Aorta (tissue), 5 donors: Measurements from ENCODE around the gene TLE4. TPM values are rescaled to one million over a fixed set of nuclear protein-coding genes. Genes with fewer than 3 reads are reported as not detected.
A peak's percentile ranks its signal among the peaks of the same experiment; 100 is the strongest.

Source experiments
- ATAC-seq: fragments of 200-7000 bp; cut with Tn5 transposase; one replicate; pipeline ENCODE4 v1.9.1; 2022; ENCODE audit warnings: moderate library complexity; ENCODE audit not compliant: low FRiP score
- DNase-seq, 2 donors: peaks; one replicate each; pipeline ENCODE4 v3.0.0-alpha.2; 2020
- H3K27ac ChIP-seq, 2 donors: one replicate each; pipeline ENCODE4 v1.5.1; 2013; ENCODE audit warnings: low read length in 2 of 2, mild to moderate bottlenecking in 2 of 2, moderate library complexity in 2 of 2, control low read depth in 1 of 2, inconsistent platforms in 1 of 2, low read depth in 1 of 2
- H3K27me3 ChIP-seq, 2 donors: one replicate each; pipeline ENCODE4 v1.6.1; 2013; ENCODE audit warnings: control low read depth in 1 of 2, low read length in 1 of 2, mild to moderate bottlenecking in 1 of 2, moderate library complexity in 1 of 2; ENCODE audit not compliant: insufficient read depth in 2 of 2, control insufficient read depth in 1 of 2
- H3K36me3 ChIP-seq, 2 donors: one replicate each; pipeline ENCODE4 v1.6.1; 2013; ENCODE audit warnings: control low read depth in 1 of 2, low read length in 1 of 2, mild to moderate bottlenecking in 1 of 2; ENCODE audit not compliant: insufficient read depth in 2 of 2, control insufficient read depth in 1 of 2
- H3K4me1 ChIP-seq, 2 donors: one replicate each; pipeline ENCODE4 v1.6.1; 2013; ENCODE audit warnings: low read length in 2 of 2, control low read depth in 1 of 2, mild to moderate bottlenecking in 1 of 2, moderate library complexity in 1 of 2; ENCODE audit not compliant: insufficient read depth in 2 of 2, control insufficient read depth in 1 of 2
- H3K4me3 ChIP-seq, 2 donors: one replicate each; pipeline ENCODE4 v1.5.1; 2013; ENCODE audit warnings: low read length in 2 of 2, control low read depth in 1 of 2, mild to moderate bottlenecking in 1 of 2
- H3K9me3 ChIP-seq: one replicate; pipeline ENCODE4 v1.6.1; 2013; ENCODE audit warnings: mild to moderate bottlenecking, low read length; ENCODE audit not compliant: control insufficient read depth
- WGBS, 2 donors: extraction: QIAGEN DNeasy Blood & Tissue Kit; methylation state at CpG; one replicate each; pipeline ENCODE4 v1.1.7; 2013; 5-methylcytosine and 5-hydroxymethylcytosine counted together
- intact Hi-C, 2 donors: fragments of 100-400 bp; cut with DNase I; formaldehyde crosslinking; loops; one replicate each; pipeline versions ENCODE4 v1.14.2 to v1.15.0; 2022
- polyA plus RNA-seq, 2 donors: library from polyadenylated mRNA; stranded (reverse); fragments of 200-250 nt; gene quantifications; one replicate each; pipeline ENCODE4 v1.2.3, GENCODE V29; 2013
- total RNA-seq, 2 donors: library from RNA; stranded (reverse); fragmentation: NEBNext Ultra II Directional; extraction: Animal tissue kit (Norgen Biotek cat#: 25700); gene quantifications; one replicate each; pipeline ENCODE4 v1.2.1, GENCODE V29; 2021
- donor health status: healthy with polysubstance abuse.
- donor health status: Bipolar disorder and iron deficiency.
- donor health status: DM: no; HTN: no; CAD: no.
- donor health status: DM: no; HTN: no; CAD: no.
- donor health status: DM: yes; HTN: yes; CAD: no.

Gene TLE4
- total and polyA plus RNA-seq, 4 donors, result 6.0 to 38.3 (median 22.3) TPM

- WGBS, 2 donors, result 89 to 90% methylated on average over 10 of the region's 10 CpGs
- DNase-seq (peak in 1 of 2 donors; percentile 81), ATAC-seq (peak; percentile 65)
- H3K27me3 ChIP-seq, result peaks cover 0 to 2% of the 10 kb centered on the region in 2 donors
- H3K36me3 ChIP-seq, result peaks cover 0 to 4% of the 10 kb centered on the region in 2 donors
- intact Hi-C loops, result no loop called here
- no peaks in the 10 kb centered on the region for H3K9me3 ChIP-seq
- no peaks in the 10 kb centered on the region for H3K4me1 ChIP-seq
- H3K4me3 ChIP-seq, result no peak overlapping the region
- no peak overlapping the region for H3K27ac ChIP-seq
Observed at GRCh38 chr9:79583952-79584654, 12.3 kb downstream of the TLE4 start.

- 82 to 86% methylated on average over 2 of the region's 2 CpGs for WGBS, 2 donors
- H3K27ac ChIP-seq, result no peak overlapping the region
- intact Hi-C loops, result no loop called here
- H3K9me3 ChIP-seq, result no peaks in the 10 kb centered on the region
- no peak for ATAC-seq
- no peak for DNase-seq
- no peaks in the 10 kb centered on the region for H3K4me1 ChIP-seq
- no peak overlapping the region for H3K4me3 ChIP-seq
- peaks cover 0 to 2% of the 10 kb centered on the region in 2 donors for H3K27me3 ChIP-seq
- H3K36me3 ChIP-seq, result peaks cover 0 to 4% of the 10 kb centered on the region in 2 donors
Observed at GRCh38 chr9:79584655-79584982, 12.9 kb downstream of the TLE4 start.

- H3K4me3 ChIP-seq, result no peak overlapping the region
- H3K9me3 ChIP-seq, result no peaks in the 10 kb centered on the region
- H3K27ac ChIP-seq, result no peak overlapping the region
- DNase-seq, result no peak
- ATAC-seq, result no peak
- peaks cover 0 to 1% of the 10 kb centered on the region in 2 donors for H3K36me3 ChIP-seq
- intact Hi-C loops, result no loop called here
- peaks cover 0 to 2% of the 10 kb centered on the region in 2 donors for H3K4me1 ChIP-seq
- H3K27me3 ChIP-seq, result no peaks in the 10 kb centered on the region
- 93 to 94% methylated on average over 3 of the region's 3 CpGs for WGBS, 2 donors
Observed at GRCh38 chr9:79588488-79589223, 16.9 kb downstream of the TLE4 start.

GRCh38 chr9:79591458-79591857 lies 19.7 kb downstream of the TLE4 start:
- no peak for DNase-seq
- no peaks in the 10 kb centered on the region for H3K9me3 ChIP-seq
- intact Hi-C loops, result no loop called here
- no peaks in the 10 kb centered on the region for H3K27me3 ChIP-seq
- H3K4me1 ChIP-seq, result peaks cover 0 to 2% of the 10 kb centered on the region in 2 donors
- H3K36me3 ChIP-seq, result no peaks in the 10 kb centered on the region
- H3K4me3 ChIP-seq, result no peak overlapping the region
- H3K27ac ChIP-seq, result no peak overlapping the region
- ATAC-seq, result no peak
- 71 to 76% methylated on average over 2 of the region's 2 CpGs for WGBS, 2 donors

- 82 to 83% methylated on average over 4 of the region's 4 CpGs for WGBS, 2 donors
- Histone ChIP-seq H3K27me3 (no peaks in the 10 kb centered on the region), H3K9me3 (no peaks in the 10 kb centered on the region), H3K4me3 (no peak overlapping the region), H3K27ac (no peak overlapping the region), H3K4me1 (peaks cover 0 to 2% of the 10 kb centered on the region in 2 donors), H3K36me3 (no peaks in the 10 kb centered on the region)
- ATAC-seq (no peak), DNase-seq (no peak)
- intact Hi-C loops, result no loop called here
Observed at GRCh38 chr9:79592726-79593493, 21.1 kb downstream of the TLE4 start.

DNA sequence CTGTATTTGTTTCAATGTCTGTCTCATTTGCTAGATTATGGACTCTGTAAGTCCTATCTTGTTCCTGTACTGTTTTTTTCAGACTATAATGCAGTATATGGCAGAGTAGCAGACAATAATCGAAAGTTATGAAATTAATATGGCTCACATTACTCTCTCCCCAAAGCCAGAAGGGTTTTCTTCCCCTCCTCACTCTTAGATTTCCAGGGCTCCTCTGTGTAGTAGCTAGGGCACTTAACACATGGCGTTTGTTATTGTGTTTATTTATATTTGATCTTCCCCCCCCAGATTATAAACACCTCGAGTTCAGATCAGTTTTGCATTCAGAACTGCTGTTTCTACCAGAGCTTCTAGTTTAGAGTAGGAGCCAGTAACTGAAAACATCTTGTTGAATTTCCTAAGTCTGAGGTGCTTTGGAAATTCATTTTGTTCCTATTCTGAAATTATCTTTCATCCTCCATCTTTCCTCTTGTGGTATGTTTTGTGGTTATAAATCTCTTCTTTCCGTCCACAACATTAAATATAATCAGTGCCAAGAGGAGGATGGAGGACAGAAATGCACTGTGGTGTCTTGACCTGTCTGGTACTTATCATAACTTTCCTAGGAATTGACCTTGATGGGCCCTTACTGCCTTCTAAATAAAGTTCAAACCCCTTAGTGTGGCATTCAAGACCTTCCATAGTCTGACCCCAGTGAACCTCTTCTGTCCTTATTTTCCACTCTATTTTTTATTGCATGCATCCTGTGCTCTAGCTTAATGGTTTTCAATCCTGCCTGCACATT lies 27.0 kb downstream of the TLE4 start:
- 84 to 85% methylated on average over 4 of the region's 4 CpGs for WGBS, 2 donors
- ATAC-seq, result no peak

GRCh38 chr9:79600466-79600865 lies 28.7 kb downstream of the TLE4 start:
- H3K36me3 ChIP-seq, result no peaks in the 10 kb centered on the region
- H3K27me3 ChIP-seq, result no peaks in the 10 kb centered on the region
- WGBS, 2 donors, result 94% methylated on average over 5 of the region's 5 CpGs
- H3K9me3 ChIP-seq, result peaks cover 2% of the 10 kb centered on the region
- no peaks in the 10 kb centered on the region for H3K4me1 ChIP-seq
- ATAC-seq (no peak), DNase-seq (no peak)
- H3K4me3 ChIP-seq, result no peak overlapping the region
- intact Hi-C loops, result no loop called here
- no peak overlapping the region for H3K27ac ChIP-seq

More for the DNA sequence above, 27.0 kb downstream of the TLE4 start:
- H3K9me3 ChIP-seq, result peaks cover 2% of the 10 kb centered on the region
- no peaks in the 10 kb centered on the region for H3K36me3 ChIP-seq
- intact Hi-C loops, result no loop called here
- no peaks in the 10 kb centered on the region for H3K4me1 ChIP-seq
- H3K27me3 ChIP-seq, result no peaks in the 10 kb centered on the region
- no peak overlapping the region for H3K4me3 ChIP-seq
- no peak for DNase-seq
- H3K27ac ChIP-seq, result no peak overlapping the region

GRCh38 chr9:79603222-79603920 lies 31.6 kb downstream of the TLE4 start:
- Histone ChIP-seq H3K4me3 (no peak overlapping the region), H3K4me1 (no peaks in the 10 kb centered on the region), H3K27ac (no peak overlapping the region), H3K36me3 (no peaks in the 10 kb centered on the region), H3K27me3 (no peaks in the 10 kb centered on the region), H3K9me3 (peaks cover 2% of the 10 kb centered on the region)
- WGBS, 2 donors, result 98% methylated on average over 3 of the region's 3 CpGs
- DNase-seq, result no peak
- no peak for ATAC-seq
- intact Hi-C loops, result no loop called here
